ENCODE measurements around the gene LRRC23. TPM values are rescaled to one million over a fixed set of nuclear protein-coding genes. Genes with fewer than 3 reads are reported as not detected.

The LRRC23 gene
- polyA plus RNA-seq, 2 of the 4 experiments (the other 2 are of a cell fraction) = 19.1 to 33.3 TPM

DNA sequence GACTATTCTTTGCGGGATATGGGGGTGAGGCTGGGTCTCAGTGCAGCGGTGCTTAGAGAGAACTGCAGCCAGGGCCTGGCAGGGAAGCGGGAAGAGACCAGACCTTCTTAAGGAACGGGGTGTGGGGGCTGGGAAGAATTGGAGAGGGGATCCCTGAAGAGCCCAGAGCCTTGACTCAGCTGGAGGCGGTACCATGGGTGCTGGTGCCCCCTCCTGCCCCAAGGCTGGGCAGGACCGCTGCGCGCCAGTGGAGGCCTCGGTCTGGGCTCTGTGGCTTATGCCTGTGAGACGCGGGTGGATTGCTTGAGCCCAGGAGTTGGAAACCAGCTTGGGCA lies 37.7 kb downstream of the LRRC23 start:
- CTCF ChIA-PET = interaction anchor here (6.1 to 22.6 kb wide), 4 partner anchors 15 to 72 kb away, joined by 23 to 370 read pairs (median 217); partner anchors contain the start of genes ATN1, SPSB2 and TPI1
- 93% methylated on average over 9 of the region's 11 CpGs for WGBS (ENCODE audit: missing lambda C conversion rate)
- ATAC-seq (no peak), DNase-seq (ENCODE audit: low read depth in 1 of 2, low spot score in 1 of 2) (no peak), FAIRE-seq (no peak)
- no peaks in the 10 kb centered on the region for H3K9me3 ChIP-seq
- peaks cover 42% of the 10 kb centered on the region for H3K4me1 ChIP-seq
- H3K4me2 ChIP-seq = no peak overlapping the region
- no peak overlapping the region for H3K4me3 ChIP-seq
- POLR2A ChIA-PET = interaction anchor here (0.6 to 6.1 kb wide), 3 partner anchors 20 to 70 kb away, joined by 3 to 174 read pairs (median 30); partner anchors contain the start of gene SPSB2
- TF ChIP-seq KDM5A (IDR thresholded peaks at IDR 0.05) = no peak
- no peak for TF ChIP-seq CBX2 (IDR thresholded peaks at IDR 0.05; ENCODE audit: borderline replicate concordance, low read depth)
- TF ChIP-seq TFCP2L1 (CRISPR knock-in tag; IDR thresholded peaks at IDR 0.05) = no peak
- TF ChIP-seq CHD2 (IDR thresholded peaks at IDR 0.05; ENCODE audit: low read length, partially characterized antibody) = no peak
- TF ChIP-seq NR3C1 (IDR thresholded peaks at IDR 0.05) = no peak
- TF ChIP-seq, protein P1, sequence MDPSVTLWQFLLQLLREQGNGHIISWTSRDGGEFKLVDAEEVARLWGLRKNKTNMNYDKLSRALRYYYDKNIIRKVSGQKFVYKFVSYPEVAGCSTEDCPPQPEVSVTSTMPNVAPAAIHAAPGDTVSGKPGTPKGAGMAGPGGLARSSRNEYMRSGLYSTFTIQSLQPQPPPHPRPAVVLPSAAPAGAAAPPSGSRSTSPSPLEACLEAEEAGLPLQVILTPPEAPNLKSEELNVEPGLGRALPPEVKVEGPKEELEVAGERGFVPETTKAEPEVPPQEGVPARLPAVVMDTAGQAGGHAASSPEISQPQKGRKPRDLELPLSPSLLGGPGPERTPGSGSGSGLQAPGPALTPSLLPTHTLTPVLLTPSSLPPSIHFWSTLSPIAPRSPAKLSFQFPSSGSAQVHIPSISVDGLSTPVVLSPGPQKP (IDR thresholded peaks at IDR 0.05; ENCODE audit: low read depth, low read length) = no peak
- no peak for TF ChIP-seq CHD4 (IDR thresholded peaks at IDR 0.05; ENCODE audit: borderline replicate concordance)
- no peak for TF ChIP-seq TP53 (CRISPR knock-in tag; IDR thresholded peaks at IDR 0.05)
- no peak for TF ChIP-seq MYC (IDR thresholded peaks at IDR 0.05; ENCODE audit: borderline replicate concordance, low read length)
- no peak for TF ChIP-seq SMC3 (IDR thresholded peaks at IDR 0.05)
- no peak for TF ChIP-seq HDAC2 (IDR thresholded peaks at IDR 0.05)
- TF ChIP-seq RAD21 (conservative IDR thresholded peaks at IDR 0.05 in 1 of 2, IDR thresholded peaks at IDR 0.05 in 1 of 2) = no peak
- TF ChIP-seq, protein P2, sequence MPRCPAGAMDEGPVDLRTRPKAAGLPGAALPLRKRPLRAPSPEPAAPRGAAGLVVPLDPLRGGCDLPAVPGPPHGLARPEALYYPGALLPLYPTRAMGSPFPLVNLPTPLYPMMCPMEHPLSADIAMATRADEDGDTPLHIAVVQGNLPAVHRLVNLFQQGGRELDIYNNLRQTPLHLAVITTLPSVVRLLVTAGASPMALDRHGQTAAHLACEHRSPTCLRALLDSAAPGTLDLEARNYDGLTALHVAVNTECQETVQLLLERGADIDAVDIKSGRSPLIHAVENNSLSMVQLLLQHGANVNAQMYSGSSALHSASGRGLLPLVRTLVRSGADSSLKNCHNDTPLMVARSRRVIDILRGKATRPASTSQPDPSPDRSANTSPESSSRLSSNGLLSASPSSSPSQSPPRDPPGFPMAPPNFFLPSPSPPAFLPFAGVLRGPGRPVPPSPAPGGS (IDR thresholded peaks at IDR 0.05) = no peak
- TF ChIP-seq, protein P3, sequence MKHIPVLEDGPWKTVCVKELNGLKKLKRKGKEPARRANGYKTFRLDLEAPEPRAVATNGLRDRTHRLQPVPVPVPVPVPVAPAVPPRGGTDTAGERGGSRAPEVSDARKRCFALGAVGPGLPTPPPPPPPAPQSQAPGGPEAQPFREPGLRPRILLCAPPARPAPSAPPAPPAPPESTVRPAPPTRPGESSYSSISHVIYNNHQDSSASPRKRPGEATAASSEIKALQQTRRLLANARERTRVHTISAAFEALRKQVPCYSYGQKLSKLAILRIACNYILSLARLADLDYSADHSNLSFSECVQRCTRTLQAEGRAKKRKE (CRISPR knock-in tag; IDR thresholded peaks at IDR 0.05; ENCODE audit: low read depth) = no peak
- TF ChIP-seq, protein P4, sequence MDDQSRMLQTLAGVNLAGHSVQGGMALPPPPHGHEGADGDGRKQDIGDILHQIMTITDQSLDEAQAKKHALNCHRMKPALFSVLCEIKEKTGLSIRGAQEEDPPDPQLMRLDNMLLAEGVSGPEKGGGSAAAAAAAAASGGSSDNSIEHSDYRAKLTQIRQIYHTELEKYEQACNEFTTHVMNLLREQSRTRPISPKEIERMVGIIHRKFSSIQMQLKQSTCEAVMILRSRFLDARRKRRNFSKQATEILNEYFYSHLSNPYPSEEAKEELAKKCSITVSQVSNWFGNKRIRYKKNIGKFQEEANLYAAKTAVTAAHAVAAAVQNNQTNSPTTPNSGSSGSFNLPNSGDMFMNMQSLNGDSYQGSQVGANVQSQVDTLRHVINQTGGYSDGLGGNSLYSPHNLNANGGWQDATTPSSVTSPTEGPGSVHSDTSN (IDR thresholded peaks at IDR 0.05) = no peak
- no peak for TF ChIP-seq CEBPB (IDR thresholded peaks at IDR 0.05)
- TF ChIP-seq ZC3H11A (IDR thresholded peaks at IDR 0.05) = no peak
- no peak for TF ChIP-seq HOXB5 (CRISPR knock-in tag; IDR thresholded peaks at IDR 0.05)
- H3K27ac ChIP-seq = peak overlapping the region in 1 of 2 experiments; percentile 90; a peak in 2 of 6 replicates

DNA sequence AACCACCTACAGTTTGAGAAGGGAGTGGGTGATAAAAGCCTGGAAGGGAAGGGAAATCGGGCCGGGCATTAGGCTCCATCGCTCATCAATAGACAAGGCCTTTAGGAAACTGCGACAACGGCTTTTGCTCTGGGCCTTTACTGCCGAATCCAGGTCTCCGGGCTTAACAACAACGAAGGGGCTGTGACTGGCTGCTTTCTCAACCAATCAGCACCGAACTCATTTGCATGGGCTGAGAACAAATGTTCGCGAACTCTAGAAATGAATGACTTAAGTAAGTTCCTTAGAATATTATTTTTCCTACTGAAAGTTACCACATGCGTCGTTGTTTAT lies 38.7 kb downstream of the LRRC23 start:
- H3K4me1 ChIP-seq = peaks cover 40% of the 10 kb centered on the region
- WGBS (ENCODE audit: missing lambda C conversion rate) = 2% methylated on average over 13 of the region's 13 CpGs

More for the DNA sequence above, 38.7 kb downstream of the LRRC23 start:
- Histone ChIP-seq H3K9me3 (no peaks in the 10 kb centered on the region), H3K27ac (peak overlapping the region; percentile 80 to 90), H3K4me2 (peak overlapping the region; percentile 88), H3K4me3 (peak overlapping the region; percentile 59)
- ATAC-seq (peak; percentile 36 to 57), DNase-seq (ENCODE audit: low read depth in 1 of 2, low spot score in 1 of 2) (peak; percentile 95 to 97), FAIRE-seq (peak; percentile 18)
- ChIA-PET POLR2A (interaction anchor here (0.7 to 6.1 kb wide), 26 partner anchors 9 to 1084 kb away, joined by 3 to 174 read pairs (median 7); partner anchors contain the start of genes C1RL, CDCA3, COPS7A and EMG1), CTCF (interaction anchor here (1.0 to 22.6 kb wide), 12 partner anchors 11 to 169 kb away, joined by 3 to 370 read pairs (median 32); partner anchors contain the start of genes ATN1, C1RL, CDCA3 and EMG1)
- TF ChIP-seq, protein P4 (IDR thresholded peaks at IDR 0.05) = peak; percentile 86; the same call in 1 of the 2 replicates
- TF ChIP-seq ZSCAN20 (CRISPR knock-in tag; IDR thresholded peaks at IDR 0.05) = no peak
- peak; percentile 71 for TF ChIP-seq RFX5 (IDR thresholded peaks at IDR 0.05)

All from A549 (cell line).